OCI-LY7 (cell line): Measurements from ENCODE around the gene COL5A1.

Source experiments
- CTCF ChIP-seq: fragments of 200-600 bp; sonication (generic); conservative IDR thresholded peaks from 2 replicates; pipeline ENCODE4 v1.5.1; 2014; ENCODE audit warnings: mild to moderate bottlenecking, antibody characterized with exemption, low read length, moderate library complexity, mixed read lengths
- EZH2phosphoT487 ChIP-seq: fragments of 200-600 bp; sonication (generic); IDR thresholded peaks from 2 replicates; pipeline ENCODE4 v1.6.1; 2018; ENCODE audit warnings: low read depth, borderline replicate concordance, mild to moderate bottlenecking, mixed run types, antibody characterized with exemption, low read length, moderate library complexity, mixed read lengths

DNA sequence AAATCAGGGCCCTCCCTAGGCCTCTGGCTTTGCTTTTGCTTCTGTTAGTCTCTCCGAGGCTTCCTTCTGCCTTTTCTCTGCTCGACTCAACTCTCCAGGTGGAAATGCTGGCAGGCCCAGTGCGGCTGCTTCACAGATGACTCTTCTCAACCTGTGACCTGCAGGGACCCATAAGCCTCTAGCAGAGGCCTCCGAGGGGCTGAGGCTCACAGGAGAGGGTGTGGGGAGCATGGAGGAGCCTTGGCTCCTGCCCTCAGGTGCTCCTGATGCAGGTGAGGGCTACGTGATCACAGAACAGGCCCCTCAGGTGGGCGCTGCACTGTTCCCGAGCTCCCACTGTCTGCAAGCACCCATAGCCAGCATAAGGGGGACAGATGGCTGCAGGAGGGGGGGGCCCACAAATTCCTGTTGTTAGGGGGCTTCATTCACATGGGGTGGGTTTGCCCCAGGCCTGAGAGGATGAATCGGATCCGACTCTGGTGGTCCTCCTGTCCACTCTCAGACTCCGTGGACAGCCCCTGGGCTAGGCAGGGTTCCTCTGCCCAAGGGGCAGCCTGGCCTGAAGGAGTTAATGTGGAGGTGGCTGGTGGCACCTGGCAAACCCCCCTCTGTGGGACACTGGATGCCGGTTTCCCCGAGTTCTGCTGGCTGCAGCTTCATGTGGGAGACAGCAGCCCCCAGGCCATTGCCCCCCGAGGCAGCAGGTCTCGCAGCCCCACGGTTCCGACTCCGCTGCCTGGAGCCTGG lies 228.1 kb downstream of the COL5A1 start:
- no peak for TF ChIP-seq CTCF
- no peak for TF ChIP-seq EZH2phosphoT487
